Liver (tissue), 9 donors: ENCODE measurements around the gene UROC1. TPM values are rescaled to one million over a fixed set of nuclear protein-coding genes. Genes with fewer than 3 reads are reported as not detected.

ENCODE experiments used
- DNase-seq: peaks from one replicate; pipeline ENCODE4 v3.0.0-alpha.2; 2017; ENCODE audit warnings: low spot score
- H3K27ac ChIP-seq, 2 donors: one replicate each; pipeline ENCODE4 v1.7.0; 2013; ENCODE audit warnings: inconsistent platforms in 2 of 2, low read length in 2 of 2, control low read depth in 1 of 2, low read depth in 1 of 2, mild to moderate bottlenecking in 1 of 2
- H3K27me3 ChIP-seq, 4 donors: one replicate each; pipeline versions ENCODE4 v1.6.1 to v1.7.0; 2013; ENCODE audit warnings: low read length in 3 of 4, inconsistent platforms in 1 of 4, mild to moderate bottlenecking in 1 of 4, moderate library complexity in 1 of 4; ENCODE audit not compliant: control insufficient read depth in 4 of 4, insufficient read depth in 4 of 4
- H3K36me3 ChIP-seq, 4 donors: one replicate each; pipeline versions ENCODE4 v1.6.1 to v1.7.0; 2013; ENCODE audit warnings: low read length in 3 of 4, mild to moderate bottlenecking in 3 of 4, low read depth in 1 of 4, moderate library complexity in 1 of 4; ENCODE audit not compliant: control insufficient read depth in 4 of 4, insufficient read depth in 3 of 4
- H3K4me1 ChIP-seq, 4 donors: one replicate each; pipeline versions ENCODE4 v1.6.1 to v1.7.0; 2013; ENCODE audit warnings: low read length in 3 of 4, mild to moderate bottlenecking in 3 of 4, moderate library complexity in 1 of 4; ENCODE audit not compliant: control insufficient read depth in 4 of 4, insufficient read depth in 4 of 4
- H3K4me3 ChIP-seq, 3 donors: one replicate each; pipeline versions ENCODE4 v1.6.1 to v1.7.0; 2013; ENCODE audit warnings: low read length in 3 of 3, control low read depth in 1 of 3, low read depth in 1 of 3, mild to moderate bottlenecking in 1 of 3
- H3K9ac ChIP-seq, 2 donors: one replicate each; pipeline ENCODE4 v1.7.0; 2013; ENCODE audit warnings: low read length in 2 of 2, mild to moderate bottlenecking in 2 of 2, moderate library complexity in 2 of 2, control low read depth in 1 of 2, low read depth in 1 of 2
- H3K9me3 ChIP-seq, 4 donors: one replicate each; pipeline versions ENCODE4 v1.6.1 to v1.7.0; 2013; ENCODE audit warnings: low read length in 3 of 4; ENCODE audit not compliant: control insufficient read depth in 4 of 4
- ATF3 ChIP-seq: IDR thresholded peaks from 2 replicates; pipeline ENCODE4 v1.6.1; 2016; ENCODE audit warnings: antibody characterized with exemption
- CTCF ChIP-seq: fragments of 150-350 bp; IDR thresholded peaks from 2 replicates; pipeline ENCODE4 v1.5.1; 2017; ENCODE audit warnings: improper control_type of control experiment, low read depth, low read length; ENCODE audit not compliant: missing input control
- EGR1 ChIP-seq, 2 donors: IDR thresholded peaks; 2 replicates each; pipeline ENCODE4 v1.6.1; 2016 to 2018; ENCODE audit warnings: antibody characterized with exemption in 2 of 2, low read depth in 2 of 2
- FOXA1 ChIP-seq: IDR thresholded peaks from 2 replicates; pipeline ENCODE4 v1.6.1; 2016; ENCODE audit warnings: antibody characterized with exemption
- FOXA2 ChIP-seq: IDR thresholded peaks from 2 replicates; pipeline ENCODE4 v1.6.1; 2016; ENCODE audit warnings: antibody characterized with exemption
- GABPA ChIP-seq, 2 donors: IDR thresholded peaks in 1 of 2; conservative IDR thresholded peaks in 1 of 2; 2 replicates each; pipeline ENCODE4 v1.6.1; 2016; ENCODE audit warnings: antibody characterized with exemption in 2 of 2, mild to moderate bottlenecking in 1 of 2, moderate library complexity in 1 of 2
- HNF4A ChIP-seq, 2 donors: conservative IDR thresholded peaks; 2 replicates each; pipeline ENCODE4 v1.6.1; 2016; ENCODE audit warnings: antibody characterized with exemption in 2 of 2, mild to moderate bottlenecking in 2 of 2
- HNF4G ChIP-seq: IDR thresholded peaks from 2 replicates; pipeline ENCODE4 v1.6.1; 2016; ENCODE audit warnings: antibody characterized with exemption
- JUND ChIP-seq, 2 donors: IDR thresholded peaks; 2 replicates each; pipeline ENCODE4 v1.6.1; 2016; ENCODE audit warnings: antibody characterized with exemption in 2 of 2
- MAX ChIP-seq: IDR thresholded peaks from 2 replicates; pipeline ENCODE4 v1.6.1; 2016; ENCODE audit warnings: antibody characterized with exemption
- NR2F2 ChIP-seq: IDR thresholded peaks from 2 replicates; pipeline ENCODE4 v1.6.1; 2016; ENCODE audit warnings: antibody characterized with exemption
- RAD21 ChIP-seq, 2 donors: IDR thresholded peaks; 2 replicates each; pipeline ENCODE4 v1.6.1; 2016; ENCODE audit warnings: antibody characterized with exemption in 2 of 2, mild to moderate bottlenecking in 2 of 2
- RXRA ChIP-seq, 2 donors: IDR thresholded peaks; 2 replicates each; pipeline ENCODE4 v1.6.1; 2017 to 2018; ENCODE audit warnings: antibody characterized with exemption in 2 of 2, mild to moderate bottlenecking in 1 of 2
- SP1 ChIP-seq: IDR thresholded peaks from 2 replicates; pipeline ENCODE4 v1.6.1; 2018; ENCODE audit warnings: antibody characterized with exemption, mild to moderate bottlenecking
- TAF1 ChIP-seq: conservative IDR thresholded peaks from 2 replicates; pipeline ENCODE4 v1.6.1; 2016; ENCODE audit warnings: antibody characterized with exemption, mild to moderate bottlenecking
- YY1 ChIP-seq: IDR thresholded peaks from 2 replicates; pipeline ENCODE4 v1.6.1; 2016; ENCODE audit warnings: antibody characterized with exemption, mild to moderate bottlenecking
- WGBS: extraction: QIAGEN DNeasy Blood & Tissue Kit; methylation state at CpG from one replicate; pipeline ENCODE4 v1.1.7; 2013; 5-methylcytosine and 5-hydroxymethylcytosine counted together
- polyA plus RNA-seq, 2 donors: library from polyadenylated mRNA; stranded (reverse) in 1 of 2; unstranded in 1 of 2; fragments of 200-250 nt in 1 of 2; fragments of >200 nt in 1 of 2; fragmentation: Nextera tagmentation in 1 of 2; extraction: Ambion mirVana in 1 of 2; gene quantifications; one replicate each; pipeline versions ENCODE4 v1.2.1 to v1.2.3, GENCODE V29; 2013 to 2015
- total RNA-seq, 2 donors: library from RNA; depleted of rRNA; stranded (reverse); fragments of >200 nt; gene quantifications; one replicate each; pipeline ENCODE4 v1.2.3, GENCODE V29; 2014
- TF ChIP-seq, protein P1 (sequence below): IDR thresholded peaks from 2 replicates; pipeline ENCODE4 v1.6.1; 2016; ENCODE audit warnings: antibody characterized with exemption
- TF ChIP-seq, protein P2 (sequence below): IDR thresholded peaks from 2 replicates; pipeline ENCODE4 v1.6.1; 2016; ENCODE audit warnings: antibody characterized with exemption, mild to moderate bottlenecking
- donor health status: healthy.
- donor health status: healthy.
- donor health status: healthy.
- donor health status: healthy.
- donor health status: healthy.

The UROC1 gene
- total and polyA plus RNA-seq, 4 donors = 5.9 to 28.4 (median 18.2) TPM

DNA sequence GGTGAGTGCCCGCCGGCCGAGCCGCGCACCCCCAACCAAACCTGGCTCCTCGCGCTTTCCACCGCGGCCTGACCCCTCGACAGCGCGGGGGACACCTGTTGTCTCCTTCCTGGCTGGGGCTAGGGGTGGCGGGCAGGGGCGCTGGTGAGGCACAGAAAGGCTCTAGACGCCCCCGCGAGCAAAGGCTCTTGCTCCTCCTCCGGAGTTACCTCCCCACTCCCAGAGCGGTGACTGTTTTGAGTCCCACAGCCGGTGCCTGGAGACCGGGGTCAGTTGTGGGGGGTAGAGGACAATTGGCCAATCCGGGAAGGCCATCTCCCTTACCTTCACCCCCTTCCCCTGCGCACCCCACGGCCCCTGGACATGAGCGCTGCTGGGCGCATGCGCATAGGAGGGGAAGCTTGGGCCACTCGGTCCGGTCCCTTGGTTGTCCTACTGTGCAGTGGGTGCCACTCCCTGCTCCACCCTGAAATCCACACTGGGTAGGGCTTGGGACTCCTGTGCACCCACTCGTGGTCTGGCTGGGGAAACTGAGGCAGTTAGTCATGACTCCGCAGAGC is 6.9 kb upstream of the UROC1 start:
- Histone ChIP-seq H3K4me3 (peak overlapping the region; percentile 75 to 81 (median 78)), H3K9me3 (no peaks in the 10 kb centered on the region), H3K27ac (peak overlapping the region; percentile 94 to 96), H3K9ac (peak overlapping the region; percentile 91 to 93), H3K4me1 (peaks cover 8 to 90% (median 68%) of the 10 kb centered on the region in 4 donors), H3K27me3 (no peaks in the 10 kb centered on the region), H3K36me3 (no peaks in the 10 kb centered on the region)
- 4% methylated on average over 31 of the region's 31 CpGs for WGBS
- peak; percentile 48 for DNase-seq
- TF ChIP-seq ATF3 (no peak), RXRA (IDR thresholded peaks at IDR 0.05) (peak in 1 of 2 donors; percentile 9)

DNA sequence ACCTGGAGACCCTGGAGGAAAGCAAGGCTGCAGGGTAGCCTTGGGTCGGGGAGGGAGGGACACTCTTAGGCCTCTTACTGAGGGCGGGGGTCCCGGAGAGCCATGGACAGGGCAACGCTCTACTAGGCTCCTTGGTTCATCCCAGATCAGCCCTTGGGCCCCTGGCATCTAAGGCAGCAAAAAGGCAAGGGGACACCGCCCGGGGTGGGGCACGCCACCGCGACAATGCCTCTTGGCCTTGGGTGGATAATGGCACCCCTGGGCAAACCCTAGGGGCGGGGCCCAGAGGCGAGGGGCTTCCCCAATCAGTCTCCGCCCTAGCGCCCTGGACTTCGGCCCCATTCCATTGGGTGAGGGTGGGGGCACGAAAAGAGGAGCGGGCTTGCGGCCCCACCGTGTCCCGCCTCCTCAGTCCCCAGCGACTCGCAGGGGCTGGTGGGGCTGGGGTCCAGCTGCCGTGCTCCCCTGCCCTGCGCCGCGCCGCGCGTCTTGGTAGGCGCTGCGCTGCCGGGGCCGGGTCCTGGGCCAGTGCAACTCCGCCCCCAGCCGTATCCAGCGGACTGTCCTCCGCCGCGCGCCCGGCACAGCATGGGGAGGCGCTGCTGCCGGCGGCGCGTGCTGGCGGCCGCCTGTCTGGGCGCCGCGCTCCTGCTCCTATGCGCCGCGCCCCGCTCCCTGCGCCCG is 6.3 kb upstream of the UROC1 start, which contains the start of gene CHST13:
Gene CHST13 (plus strand): TSS at position 411 of the 684 bp plus-strand sequence. CDS start 178 bp downstream, at position 589.
- H3K9ac ChIP-seq = peak within 1 kb of the TSS; percentile 91 to 93

More for the DNA sequence above, 6.3 kb upstream of the UROC1 start, which contains the start of gene CHST13:
- peak; percentile 71 for DNase-seq
- Histone ChIP-seq H3K27ac (peak within 1 kb of the TSS; percentile 94 to 96), H3K36me3 (no peaks in the 10 kb centered on the region), H3K4me1 (peaks cover 7 to 90% (median 67%) of the 10 kb centered on the region in 4 donors), H3K9me3 (no peaks in the 10 kb centered on the region), H3K27me3 (no peaks in the 10 kb centered on the region), H3K4me3 (peak within 1 kb of the TSS; percentile 75 to 81 (median 78))
- no peak for TF ChIP-seq RAD21 (IDR thresholded peaks at IDR 0.05)
- TF ChIP-seq GABPA (IDR thresholded peaks at IDR 0.05 in 1 of 2, conservative IDR thresholded peaks at IDR 0.05 in 1 of 2) = no peak
- TF ChIP-seq SP1 = peak; percentile 70
- TF ChIP-seq HNF4A (conservative IDR thresholded peaks at IDR 0.05) = peak; percentile 91 to 93
- TF ChIP-seq, protein P1, sequence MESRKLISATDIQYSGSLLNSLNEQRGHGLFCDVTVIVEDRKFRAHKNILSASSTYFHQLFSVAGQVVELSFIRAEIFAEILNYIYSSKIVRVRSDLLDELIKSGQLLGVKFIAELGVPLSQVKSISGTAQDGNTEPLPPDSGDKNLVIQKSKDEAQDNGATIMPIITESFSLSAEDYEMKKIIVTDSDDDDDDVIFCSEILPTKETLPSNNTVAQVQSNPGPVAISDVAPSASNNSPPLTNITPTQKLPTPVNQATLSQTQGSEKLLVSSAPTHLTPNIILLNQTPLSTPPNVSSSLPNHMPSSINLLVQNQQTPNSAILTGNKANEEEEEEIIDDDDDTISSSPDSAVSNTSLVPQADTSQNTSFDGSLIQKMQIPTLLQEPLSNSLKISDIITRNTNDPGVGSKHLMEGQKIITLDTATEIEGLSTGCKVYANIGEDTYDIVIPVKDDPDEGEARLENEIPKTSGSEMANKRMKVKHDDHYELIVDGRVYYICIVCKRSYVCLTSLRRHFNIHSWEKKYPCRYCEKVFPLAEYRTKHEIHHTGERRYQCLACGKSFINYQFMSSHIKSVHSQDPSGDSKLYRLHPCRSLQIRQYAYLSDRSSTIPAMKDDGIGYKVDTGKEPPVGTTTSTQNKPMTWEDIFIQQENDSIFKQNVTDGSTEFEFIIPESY = no peak
- no peak for TF ChIP-seq MAX
- peak; percentile 36 to 48 for TF ChIP-seq RXRA (IDR thresholded peaks at IDR 0.05)
- no peak for TF ChIP-seq FOXA1
- TF ChIP-seq, protein P2, sequence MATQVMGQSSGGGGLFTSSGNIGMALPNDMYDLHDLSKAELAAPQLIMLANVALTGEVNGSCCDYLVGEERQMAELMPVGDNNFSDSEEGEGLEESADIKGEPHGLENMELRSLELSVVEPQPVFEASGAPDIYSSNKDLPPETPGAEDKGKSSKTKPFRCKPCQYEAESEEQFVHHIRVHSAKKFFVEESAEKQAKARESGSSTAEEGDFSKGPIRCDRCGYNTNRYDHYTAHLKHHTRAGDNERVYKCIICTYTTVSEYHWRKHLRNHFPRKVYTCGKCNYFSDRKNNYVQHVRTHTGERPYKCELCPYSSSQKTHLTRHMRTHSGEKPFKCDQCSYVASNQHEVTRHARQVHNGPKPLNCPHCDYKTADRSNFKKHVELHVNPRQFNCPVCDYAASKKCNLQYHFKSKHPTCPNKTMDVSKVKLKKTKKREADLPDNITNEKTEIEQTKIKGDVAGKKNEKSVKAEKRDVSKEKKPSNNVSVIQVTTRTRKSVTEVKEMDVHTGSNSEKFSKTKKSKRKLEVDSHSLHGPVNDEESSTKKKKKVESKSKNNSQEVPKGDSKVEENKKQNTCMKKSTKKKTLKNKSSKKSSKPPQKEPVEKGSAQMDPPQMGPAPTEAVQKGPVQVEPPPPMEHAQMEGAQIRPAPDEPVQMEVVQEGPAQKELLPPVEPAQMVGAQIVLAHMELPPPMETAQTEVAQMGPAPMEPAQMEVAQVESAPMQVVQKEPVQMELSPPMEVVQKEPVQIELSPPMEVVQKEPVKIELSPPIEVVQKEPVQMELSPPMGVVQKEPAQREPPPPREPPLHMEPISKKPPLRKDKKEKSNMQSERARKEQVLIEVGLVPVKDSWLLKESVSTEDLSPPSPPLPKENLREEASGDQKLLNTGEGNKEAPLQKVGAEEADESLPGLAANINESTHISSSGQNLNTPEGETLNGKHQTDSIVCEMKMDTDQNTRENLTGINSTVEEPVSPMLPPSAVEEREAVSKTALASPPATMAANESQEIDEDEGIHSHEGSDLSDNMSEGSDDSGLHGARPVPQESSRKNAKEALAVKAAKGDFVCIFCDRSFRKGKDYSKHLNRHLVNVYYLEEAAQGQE = peak; percentile 66
- no peak for TF ChIP-seq CTCF
- peak in 1 of 2 donors; percentile 43 for TF ChIP-seq JUND (IDR thresholded peaks at IDR 0.05)
- peak; percentile 73 for TF ChIP-seq YY1
- TF ChIP-seq EGR1 (IDR thresholded peaks at IDR 0.05; ENCODE audit: low read depth in 2 of 2) = peak in 1 of 2 donors; percentile 5
- no peak for TF ChIP-seq ATF3
- no peak for TF ChIP-seq FOXA2
- peak; percentile 94 for TF ChIP-seq HNF4G
- no peak for TF ChIP-seq NR2F2
- TF ChIP-seq TAF1 = no peak
- WGBS = 4% methylated on average over 56 of the region's 56 CpGs
